Measurements from ENCODE around the gene LTBP2.
"Not testable (repeated sequence)": the region's sequence is repeated elsewhere in the genome, so short reads cannot be mapped to it uniquely, and the experiment has no call there.

LTBP2 gene

DNA sequence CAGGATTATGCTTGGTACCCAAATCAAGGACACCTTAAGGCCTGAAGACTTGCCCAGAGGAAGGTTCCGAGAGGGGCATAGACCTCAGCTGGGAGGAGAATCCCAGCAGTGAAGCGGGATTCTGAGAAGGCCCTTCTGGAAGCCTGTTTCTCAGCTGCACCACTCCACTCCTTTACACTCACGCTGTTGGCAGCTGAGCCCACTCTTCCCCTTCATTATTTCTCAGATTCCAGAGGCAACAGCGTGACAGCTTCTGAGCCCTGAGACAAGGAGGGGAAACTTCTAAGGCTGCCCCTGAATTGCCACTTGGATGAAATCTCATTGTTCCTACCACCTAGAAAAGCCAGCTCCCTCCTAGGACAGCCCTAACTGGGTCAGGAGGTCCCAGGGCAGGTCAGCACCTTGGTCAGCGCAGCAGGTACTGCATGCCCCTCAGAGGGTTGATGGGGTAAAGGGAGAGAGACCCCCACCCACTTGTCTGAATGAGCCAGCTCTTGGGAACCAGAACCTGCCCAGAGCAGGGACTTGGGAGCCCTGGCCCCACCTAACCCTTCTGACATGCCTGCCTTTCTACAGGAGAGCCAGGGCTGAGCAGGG lies 64.6 kb downstream of the LTBP2 start:
- no peak for DNase-seq

GRCh38 chr14:74546416-74546815 lies 65.6 kb downstream of the LTBP2 start:
- no peak for DNase-seq

- DNase-seq, result no peak
These were observed 66.7 kb downstream of the LTBP2 start for GRCh38 chr14:74545386-74545785.

GRCh38 chr14:74543771-74544438 lies 68.1 kb downstream of the LTBP2 start:
- DNase-seq, result no peak

GRCh38 chr14:74542056-74542685 lies 69.9 kb downstream of the LTBP2 start:
- DNase-seq, result no peak

- no peak for DNase-seq
These were observed 70.8 kb downstream of the LTBP2 start for GRCh38 chr14:74541225-74541624.

DNA sequence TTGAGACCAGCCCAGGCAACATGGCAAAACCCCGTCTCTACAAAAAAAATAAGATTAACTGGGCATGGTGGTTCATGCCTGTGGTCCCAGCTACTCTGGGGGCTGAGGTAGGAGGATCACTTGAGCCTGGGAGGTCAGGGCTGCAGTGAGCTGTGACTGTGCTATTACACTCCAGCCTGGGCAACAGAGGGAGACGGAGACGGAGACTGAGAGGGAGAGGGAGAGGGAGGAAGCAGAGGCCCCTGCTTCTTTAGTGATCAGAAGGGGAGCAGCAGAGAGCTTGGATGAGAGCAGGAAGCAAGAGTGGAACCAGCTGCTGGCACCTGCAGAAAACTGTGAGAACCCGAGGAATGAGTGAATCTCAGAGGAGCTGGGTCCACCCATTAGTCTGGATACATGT lies 72.5 kb downstream of the LTBP2 start:
- DNase-seq, result no peak

GRCh38 chr14:74538411-74539391 lies 73.3 kb downstream of the LTBP2 start:
- no peak for DNase-seq

GRCh38 chr14:74536336-74536735 lies 75.7 kb downstream of the LTBP2 start:
- not testable (repeated sequence) for DNase-seq

DNA sequence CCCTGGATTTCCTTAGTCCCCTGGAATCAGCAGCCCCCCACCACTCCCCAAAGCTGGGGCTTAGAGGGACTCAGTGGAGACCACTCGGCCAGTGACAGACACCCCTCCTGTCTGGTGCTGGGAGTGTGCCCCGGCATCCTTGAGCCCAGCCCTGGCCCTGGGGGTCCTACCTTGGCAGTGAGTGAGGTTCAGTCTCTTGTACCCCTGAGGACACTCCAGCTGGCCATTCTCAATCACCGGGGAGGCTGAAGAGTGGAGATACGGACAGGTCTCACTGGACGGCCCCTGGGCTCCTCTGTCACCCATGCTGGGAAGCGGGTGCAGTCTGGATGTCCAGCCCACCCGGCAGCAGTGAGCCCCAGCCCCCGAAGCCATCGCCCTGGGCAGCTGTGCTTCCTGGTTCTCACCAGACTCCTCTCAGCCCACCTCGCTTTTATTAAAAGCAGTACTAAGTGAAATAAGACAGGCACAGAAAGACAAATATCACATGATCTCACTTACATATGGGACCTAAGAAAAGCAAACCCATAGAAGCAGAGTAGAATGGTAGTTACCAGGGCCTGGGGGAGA lies 76.2 kb downstream of the LTBP2 start:
- no peak for DNase-seq

DNA sequence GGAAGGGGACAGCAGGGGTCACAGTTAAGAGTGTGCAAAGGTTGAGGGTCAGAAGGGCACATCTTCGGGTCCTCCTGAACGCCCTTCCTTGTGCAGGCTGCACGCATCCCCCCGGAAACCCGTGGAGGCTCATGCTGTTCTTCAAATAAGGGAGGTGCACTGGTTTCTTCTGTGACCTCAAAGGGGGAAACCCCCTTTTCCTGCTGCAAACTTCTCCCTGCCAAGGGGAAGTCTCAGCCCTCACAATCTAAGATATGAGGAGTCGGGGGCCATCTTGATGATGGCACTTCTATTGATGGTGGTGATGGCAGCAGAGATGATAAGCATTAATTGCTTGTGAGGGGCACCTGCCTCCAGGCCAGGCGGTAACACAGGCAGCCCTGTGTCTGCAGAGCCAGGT lies 78.5 kb downstream of the LTBP2 start:
- no peak for DNase-seq

DNA sequence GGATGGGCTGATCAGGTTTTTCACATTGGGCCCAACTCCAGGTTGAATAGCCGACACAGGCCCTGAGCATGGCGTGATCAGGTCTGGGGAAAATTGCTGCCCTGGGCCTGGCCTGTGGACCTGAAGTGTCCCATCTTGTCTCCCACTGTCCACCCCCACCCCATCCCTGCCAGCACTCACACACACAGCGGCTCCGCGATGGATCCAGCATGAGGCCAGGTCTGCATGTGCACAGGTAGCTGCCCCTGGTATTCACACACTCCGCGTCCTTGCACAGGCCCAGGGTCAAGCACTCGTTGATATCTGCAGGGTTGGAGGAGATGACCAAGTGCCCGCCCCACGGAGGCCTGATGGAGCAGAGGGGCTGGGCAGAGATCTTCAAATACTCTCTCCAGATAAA lies 79.8 kb downstream of the LTBP2 start:
- no peak for DNase-seq

DNA sequence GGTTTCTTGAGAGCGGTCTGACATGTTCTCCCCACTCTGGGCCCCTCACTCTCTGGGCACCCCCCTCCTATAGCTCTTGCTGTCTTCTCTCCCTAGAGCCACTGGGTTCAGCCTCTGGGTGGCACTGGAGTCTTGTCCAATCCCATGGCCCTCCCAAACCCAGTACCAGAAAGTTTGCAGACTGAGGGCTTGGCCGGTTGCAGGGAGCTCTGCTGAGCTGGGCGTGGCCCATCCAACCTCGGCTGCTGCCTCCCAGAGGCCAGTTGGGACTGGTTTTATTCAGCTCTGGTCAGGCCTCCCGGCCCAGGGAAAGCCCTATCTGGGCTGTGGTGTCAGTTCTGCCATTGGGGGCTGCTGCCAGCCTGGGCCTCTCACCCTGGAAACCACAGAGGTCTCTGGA lies 80.6 kb downstream of the LTBP2 start:
- DNase-seq, result no peak

DNA sequence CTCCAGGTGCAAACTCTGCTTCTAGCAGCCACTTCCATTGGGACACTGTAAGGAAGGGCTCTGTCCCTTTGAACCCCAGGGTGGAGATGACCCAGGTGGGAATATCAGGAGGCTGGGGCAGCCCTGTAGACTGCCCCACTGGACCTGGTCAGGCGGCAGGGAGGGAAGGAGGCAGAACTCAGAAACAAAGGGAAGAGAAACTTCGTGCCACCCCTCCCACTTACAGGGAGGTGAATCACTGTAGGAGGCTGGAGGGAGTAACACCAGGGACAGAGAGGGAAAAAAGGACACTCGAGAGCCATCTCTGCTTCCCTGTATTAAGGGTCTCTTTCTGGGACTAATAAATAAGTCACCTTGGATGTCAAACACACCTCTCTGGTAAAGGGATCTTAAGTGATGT lies 81.0 kb downstream of the LTBP2 start:
- no peak for DNase-seq

DNA sequence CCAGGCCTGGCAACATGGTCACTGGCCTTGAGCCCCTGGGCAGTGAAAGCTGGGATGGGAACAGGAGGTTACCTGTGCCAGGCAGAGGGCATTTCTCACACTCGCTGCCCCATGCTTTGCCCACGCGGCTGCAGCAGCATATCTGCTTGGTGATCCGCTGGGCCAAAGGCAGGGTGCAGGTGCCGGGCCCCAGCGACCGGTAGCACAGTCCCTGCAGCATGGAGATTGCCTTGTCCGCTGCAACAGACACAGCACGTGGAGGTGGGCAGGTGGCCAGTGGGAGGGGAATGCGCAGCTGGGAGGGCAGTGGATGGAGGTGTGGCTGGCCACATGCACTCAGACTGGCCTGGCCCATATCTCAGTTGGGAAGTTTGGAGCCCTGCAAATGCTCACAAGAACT lies 83.2 kb downstream of the LTBP2 start:
- DNase-seq, result no peak

- no peak for DNase-seq
These were observed 83.6 kb downstream of the LTBP2 start for GRCh38 chr14:74528406-74528805.

DNA sequence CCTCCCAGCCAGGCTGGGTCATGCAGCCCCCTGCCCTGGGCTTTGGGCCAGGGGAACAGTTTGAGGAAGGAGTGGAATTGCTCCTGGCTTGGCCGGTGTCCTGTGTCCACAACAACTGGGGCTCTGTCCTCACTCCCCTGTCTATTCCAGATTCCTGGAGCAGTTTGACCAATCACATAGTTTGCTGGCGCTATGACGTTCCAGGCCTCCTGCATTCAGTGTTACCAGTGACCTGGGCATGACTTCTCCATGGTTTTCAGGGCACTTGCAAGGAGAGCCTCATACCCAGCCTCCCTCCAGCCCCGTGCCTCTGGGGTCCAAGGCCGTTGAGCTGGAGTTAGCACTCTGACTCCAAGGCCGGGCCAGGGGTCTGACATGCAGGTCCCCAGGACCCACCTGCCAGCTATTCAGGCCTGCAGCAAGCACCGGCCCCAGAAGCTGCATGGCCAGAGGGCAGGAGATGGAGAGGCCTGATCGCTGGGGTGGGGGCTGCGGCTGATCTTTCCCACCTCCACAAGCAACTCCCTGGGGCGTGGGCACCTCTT lies 84.2 kb downstream of the LTBP2 start:
- DNase-seq, result no peak

DNA sequence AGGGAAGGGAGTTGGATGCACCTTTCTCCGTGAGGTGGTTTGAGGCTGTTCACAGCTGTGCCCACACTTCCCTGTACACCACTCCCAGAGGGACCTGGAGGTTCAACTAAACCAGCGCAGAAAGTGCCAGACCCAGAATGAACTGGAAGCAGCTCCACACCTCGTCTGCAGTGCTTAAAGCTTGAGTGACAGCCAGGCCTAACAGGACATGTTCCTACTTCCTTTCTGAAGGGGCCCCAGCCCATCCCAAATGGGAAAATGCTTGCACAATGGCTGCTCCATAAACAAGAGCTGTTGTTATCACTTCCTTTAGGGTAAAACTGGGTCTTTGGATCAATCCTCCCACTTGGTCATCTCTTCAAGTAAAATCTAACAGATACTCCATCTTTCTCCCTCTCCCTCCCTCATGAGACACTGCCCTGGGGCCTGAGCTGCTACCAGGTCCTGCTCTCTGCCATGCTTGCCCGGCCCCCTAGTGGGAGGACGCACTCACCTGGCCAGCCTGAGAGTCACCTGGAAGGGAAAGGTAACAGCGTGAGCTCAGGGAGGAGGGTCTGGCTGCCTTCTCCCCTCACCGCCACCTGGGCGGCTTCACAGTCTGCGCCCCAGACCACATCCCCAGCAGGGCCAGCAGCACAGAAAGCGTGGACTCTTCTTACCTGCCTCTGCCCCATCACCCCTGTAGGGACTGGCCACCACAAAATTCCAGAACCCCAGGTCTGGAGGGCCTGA lies 85.0 kb downstream of the LTBP2 start:
- DNase-seq, result no peak

GRCh38 chr14:74525361-74525851 lies 86.6 kb downstream of the LTBP2 start:
- no peak for DNase-seq

GRCh38 chr14:74524812-74525135 lies 87.3 kb downstream of the LTBP2 start:
- DNase-seq, result no peak

DNA sequence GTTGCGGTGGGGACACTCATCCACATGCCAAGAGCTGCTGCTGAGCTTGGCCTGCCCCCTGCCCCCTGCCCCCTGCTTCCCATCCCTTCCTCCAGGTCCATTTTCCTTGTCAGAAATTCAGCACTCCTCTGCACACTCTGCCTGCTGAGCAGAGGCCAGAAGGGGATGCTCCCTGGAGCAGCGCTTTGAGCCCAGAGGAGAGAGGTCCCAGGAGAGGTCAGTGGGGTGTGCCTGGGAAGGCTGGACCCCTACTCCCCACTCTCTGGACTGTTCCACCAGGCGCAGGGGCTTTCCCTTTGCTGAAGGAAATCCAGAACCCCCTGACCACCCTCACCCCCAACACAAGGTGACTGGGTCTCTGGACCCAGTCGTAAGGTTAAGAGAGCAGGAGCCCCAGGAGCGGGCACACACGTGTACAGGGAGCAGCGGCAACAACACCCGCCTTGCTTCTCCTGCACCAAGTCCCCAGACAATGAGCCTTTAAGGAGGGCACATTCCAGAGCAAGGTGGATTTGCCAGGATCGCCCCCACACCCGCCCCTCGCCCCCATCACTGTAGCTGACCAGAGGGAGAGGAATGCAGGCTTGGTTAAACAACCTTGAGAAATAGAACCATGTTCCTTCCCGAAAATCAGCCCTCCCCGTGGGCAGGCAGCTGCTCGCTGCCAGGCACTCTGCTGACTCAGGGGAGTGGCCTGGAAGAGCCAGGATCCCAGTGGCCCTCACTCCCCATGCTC lies 87.8 kb downstream of the LTBP2 start:
- no peak for DNase-seq

Data from CD4-positive, alpha-beta T cell treated with Interferon alpha-2 for 1 hour (primary cell).